Measurements from ENCODE around the gene CNBP. TPM values are rescaled to one million over a fixed set of nuclear protein-coding genes. Genes with fewer than 3 reads are reported as not detected.
"Not testable (repeated sequence)": the region's sequence is repeated elsewhere in the genome, so short reads cannot be mapped to it uniquely, and the experiment has no call there.

Gene CNBP
- total and polyA plus RNA-seq, 7 donors: 423 to 850 (median 754) TPM

- Histone ChIP-seq H3K27me3 (ENCODE audit: insufficient read depth in 3 of 3, low read length in 2 of 3) (no peaks in the 10 kb centered on the region), H3K4me3 (peak overlapping the region; percentile 28), H3K9me3 (no peaks in the 10 kb centered on the region), H3K27ac (peak overlapping the region; percentile 88), H3K36me3 (ENCODE audit: insufficient read depth in 1 of 2, low read depth in 1 of 2) (no peaks in the 10 kb centered on the region), H3K4me1 (peaks cover 56% of the 10 kb centered on the region)
- WGBS, 3 donors: 9 to 19% (median 9%) methylated on average over 6 of the region's 6 CpGs
- DNase-seq (peak; percentile 46 to 76), ATAC-seq (peak; percentile 94 to 95 (median 95))
- intact Hi-C loops (cut with DNase I): loop anchor here (2.0 kb wide), 2 partner anchors 15 to 29 kb away; no protein-coding TSS in a partner anchor
- TF ChIP-seq CTCF (IDR thresholded peaks at IDR 0.05): no peak
These were observed 12.1 kb upstream of the CNBP start for GRCh38 chr3:129195731-129196256.

GRCh38 chr3:129189793-129190192, 6.1 kb upstream of the CNBP start:
- H3K27me3 ChIP-seq (ENCODE audit: insufficient read depth in 3 of 3, low read length in 2 of 3); ATAC-seq; H3K36me3 ChIP-seq (ENCODE audit: insufficient read depth in 1 of 2, low read depth in 1 of 2); DNase-seq; H3K9me3 ChIP-seq; H3K27ac ChIP-seq; H3K4me3 ChIP-seq; intact Hi-C loops (cut with DNase I): not testable (repeated sequence)
- peaks cover 35% of the 10 kb centered on the region for H3K4me1 ChIP-seq
- 94 to 98% (median 94%) methylated on average over 8 of the region's 8 CpGs for WGBS, 3 donors

GRCh38 chr3:129187857-129188256, 4.2 kb upstream of the CNBP start:
- Histone ChIP-seq H3K27me3 (ENCODE audit: insufficient read depth in 3 of 3, low read length in 2 of 3) (no peaks in the 10 kb centered on the region), H3K4me1 (peaks cover 37% of the 10 kb centered on the region), H3K9me3 (no peaks in the 10 kb centered on the region), H3K36me3 (ENCODE audit: insufficient read depth in 1 of 2, low read depth in 1 of 2) (no peaks in the 10 kb centered on the region), H3K27ac (peak overlapping the region; percentile 100), H3K4me3 (no peak overlapping the region)
- no peak for TF ChIP-seq CTCF (IDR thresholded peaks at IDR 0.05)
- ATAC-seq (no peak), DNase-seq (no peak)
- intact Hi-C loops (cut with DNase I): no loop called here
- 19 to 41% (median 39%) methylated on average over 1 of the region's 1 CpG for WGBS, 3 donors

- Histone ChIP-seq H3K9me3 (no peaks in the 10 kb centered on the region), H3K27me3 (ENCODE audit: insufficient read depth in 3 of 3, low read length in 2 of 3) (no peaks in the 10 kb centered on the region), H3K36me3 (ENCODE audit: insufficient read depth in 1 of 2, low read depth in 1 of 2) (no peaks in the 10 kb centered on the region), H3K4me3 (peak overlapping the region; percentile 97), H3K4me1 (peaks cover 32% of the 10 kb centered on the region), H3K27ac (peak overlapping the region; percentile 100)
- TF ChIP-seq CTCF (IDR thresholded peaks at IDR 0.05): no peak
- DNase-seq (no peak), ATAC-seq (no peak)
- 64 to 81% (median 65%) methylated on average over 3 of the region's 3 CpGs for WGBS, 3 donors
- intact Hi-C loops (cut with DNase I): no loop called here
These were observed 2.1 kb upstream of the CNBP start for GRCh38 chr3:129185783-129186182.

- 50 to 79% (median 61%) methylated on average over 20 of the region's 20 CpGs for WGBS, 3 donors
- not testable (repeated sequence) for ATAC-seq; H3K36me3 ChIP-seq (ENCODE audit: insufficient read depth in 1 of 2, low read depth in 1 of 2); H3K27me3 ChIP-seq (ENCODE audit: insufficient read depth in 3 of 3, low read length in 2 of 3); H3K9me3 ChIP-seq; DNase-seq
- H3K27ac ChIP-seq: peak overlapping the region; percentile 100
- intact Hi-C loops (cut with DNase I): loop anchor here (5.0 kb wide), 2 partner anchors 42 to 62 kb away; partner anchors contain the start of gene COPG1 (in 2 of the 2)
- H3K4me3 ChIP-seq: peak overlapping the region; percentile 97
- peaks cover 40% of the 10 kb centered on the region for H3K4me1 ChIP-seq
These were observed 1.3 kb upstream of the CNBP start for GRCh38 chr3:129184784-129185542.

All from psoas muscle (tissue), 8 donors.